GM19193 (cell line): ENCODE results near the gene THRA.
A peak's percentile ranks its signal among the peaks of the same experiment; 100 is the strongest.

ENCODE experiments used
- POLR2A ChIP-seq: IDR thresholded peaks from 4 replicates; pipeline ENCODE4 v1.6.1; 2011; ENCODE audit not compliant: insufficient read depth, insufficient read length; ENCODE audit errors: extremely low read depth

THRA gene

GRCh38 chr17:40121181-40122135 is 58.7 kb downstream of the THRA start, which contains the start of gene MSL1:
Gene MSL1 (plus strand): TSS chr17:40121971. CDS start chr17:40122613, 642 bp downstream.
- TF ChIP-seq POLR2A: peak; percentile 53

GRCh38 chr17:40122136-40122998 is 59.6 kb downstream of the THRA start:
- TF ChIP-seq POLR2A: peak; percentile 21

GRCh38 chr17:40122999-40123810 is 60.4 kb downstream of the THRA start:
- no peak for TF ChIP-seq POLR2A

- TF ChIP-seq POLR2A: no peak
Measured at GRCh38 chr17:40123811-40124114, 61.0 kb downstream of the THRA start.

GRCh38 chr17:40124279-40125141 is 61.7 kb downstream of the THRA start:
- TF ChIP-seq POLR2A: no peak

- no peak for TF ChIP-seq POLR2A
Measured at GRCh38 chr17:40129498-40129897, 66.7 kb downstream of the THRA start.

- TF ChIP-seq POLR2A: no peak
Measured at GRCh38 chr17:40130352-40131042, 67.7 kb downstream of the THRA start.

GRCh38 chr17:40134184-40134583 is 71.4 kb downstream of the THRA start:
- TF ChIP-seq POLR2A: no peak

GRCh38 chr17:40135817-40136216 is 73.1 kb downstream of the THRA start:
- no peak for TF ChIP-seq POLR2A

- TF ChIP-seq POLR2A: no peak
Measured at GRCh38 chr17:40139566-40140058, 76.8 kb downstream of the THRA start.
